Gastroesophageal sphincter (tissue), 4 donors: ENCODE measurements around the gene HIVEP3. TPM values are rescaled to one million over a fixed set of nuclear protein-coding genes. Genes with fewer than 3 reads are reported as not detected.

Experiments
- ATAC-seq: fragments of 150-250 bp; one replicate; pipeline ENCODE4 v1.9.1; 2016; ENCODE audit warnings: mild to moderate bottlenecking, moderate library complexity
- H3K27ac ChIP-seq, 4 donors: fragments of 200-600 bp; sonication (generic) in 3 of 4; 1 replicate in 3 of 4; 2 replicates in 1 of 4; pipeline ENCODE4 v1.5.1; 2016 to 2019
- H3K27me3 ChIP-seq: fragments of 200-600 bp; sonication (generic); one replicate; pipeline ENCODE4 v1.5.1; 2019
- H3K36me3 ChIP-seq, 2 donors: fragments of 200-600 bp; sonication (generic); one replicate each; pipeline ENCODE4 v1.5.1; 2019; ENCODE audit warnings: control low read depth in 1 of 2
- H3K4me1 ChIP-seq, 3 donors: fragments of 200-600 bp; sonication (generic); 1 replicate in 2 of 3; 2 replicates in 1 of 3; pipeline ENCODE4 v1.5.1; 2016 to 2019; ENCODE audit warnings: control low read depth in 2 of 3
- H3K4me3 ChIP-seq, 2 donors: fragments of 200-600 bp; sonication (generic); one replicate each; pipeline ENCODE4 v1.5.1; 2019; ENCODE audit warnings: mild to moderate bottlenecking in 1 of 2, moderate library complexity in 1 of 2
- H3K9me3 ChIP-seq, 3 donors: fragments of 200-600 bp; sonication (generic); one replicate each; pipeline ENCODE4 v1.5.1; 2017 to 2019; ENCODE audit warnings: control low read depth in 2 of 3
- EP300 ChIP-seq: sonication (generic); formaldehyde crosslinking; IDR thresholded peaks from one replicate; pipeline ENCODE4 v1.6.1; 2017; ENCODE audit warnings: antibody characterized with exemption, mild to moderate bottlenecking
- POLR2A ChIP-seq, 2 donors: fragments of 450-650 bp; IDR thresholded peaks; one replicate each; pipeline ENCODE4 v1.6.1; 2017; ENCODE audit warnings: antibody characterized with exemption in 2 of 2, mild to moderate bottlenecking in 2 of 2, moderate library complexity in 1 of 2
- POLR2AphosphoS5 ChIP-seq: sonication (generic); formaldehyde crosslinking; IDR thresholded peaks from one replicate; pipeline ENCODE4 v1.6.1; 2017; ENCODE audit warnings: antibody characterized with exemption
- WGBS, 2 donors: methylation state at CpG; one replicate each; pipeline ENCODE4 v1.1.5; 2018; ENCODE audit warnings: low coverage in 1 of 2; 5-methylcytosine and 5-hydroxymethylcytosine counted together
- total RNA-seq, 4 donors: library from RNA; depleted of rRNA; stranded (reverse); fragments of >200 nt; gene quantifications; one replicate each; pipeline ENCODE4 v1.1.0, GENCODE V29; 2016
- TF ChIP-seq, protein P1 (sequence below), 4 experiments: fragments of 200-600 bp in 2 of 4; fragments of 450-650 bp in 2 of 4; sonication (generic) in 1 of 4; IDR thresholded peaks; one replicate each; pipeline ENCODE4 v1.5.1; 2017 to 2019; ENCODE audit warnings: antibody characterized with exemption in 4 of 4, mild to moderate bottlenecking in 2 of 4, moderate library complexity in 2 of 4

HIVEP3 gene
- total RNA-seq, 4 donors from 2014 or later = 1.9 to 3.8 (median 2.8) TPM

DNA sequence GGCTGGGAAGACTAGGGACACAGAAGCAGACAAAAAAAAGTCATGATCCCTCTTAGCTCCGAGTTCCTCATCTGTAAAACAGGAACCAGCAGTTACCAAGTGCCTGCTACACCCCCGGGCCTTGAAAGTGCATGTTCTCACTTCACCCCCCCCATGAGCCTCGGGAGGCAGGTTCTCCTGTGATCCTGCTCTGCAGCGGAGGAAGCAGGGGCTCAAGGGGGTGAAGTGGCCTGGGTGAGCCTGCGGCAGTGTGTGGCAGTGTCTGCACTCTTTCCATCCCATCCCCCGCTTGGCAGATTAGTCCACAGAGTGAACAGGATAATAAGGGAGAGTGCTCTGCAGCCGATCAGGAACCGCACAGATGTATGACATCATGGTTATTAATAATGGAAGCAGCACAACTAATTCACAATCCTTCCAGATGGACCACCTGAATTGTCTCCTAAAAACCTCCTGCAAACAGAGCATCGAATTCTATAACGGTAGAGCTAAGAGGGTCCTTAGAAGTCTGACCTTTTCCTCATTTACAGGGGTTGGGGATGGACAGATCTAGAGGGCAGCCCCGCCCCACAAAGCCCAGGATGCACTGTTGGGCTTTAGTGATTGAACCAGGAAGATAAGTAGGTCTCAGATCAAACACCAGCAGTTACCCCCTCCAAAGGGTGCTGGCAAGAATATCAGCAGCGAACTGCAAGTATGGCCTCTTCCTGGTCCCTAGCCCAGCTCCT lies 260.1 kb downstream of the HIVEP3 start:
- H3K9me3 ChIP-seq = no peaks in the 10 kb centered on the region
- no peaks in the 10 kb centered on the region for H3K27me3 ChIP-seq
- TF ChIP-seq POLR2AphosphoS5 (no peak), EP300 (no peak)
- TF ChIP-seq, protein P1, sequence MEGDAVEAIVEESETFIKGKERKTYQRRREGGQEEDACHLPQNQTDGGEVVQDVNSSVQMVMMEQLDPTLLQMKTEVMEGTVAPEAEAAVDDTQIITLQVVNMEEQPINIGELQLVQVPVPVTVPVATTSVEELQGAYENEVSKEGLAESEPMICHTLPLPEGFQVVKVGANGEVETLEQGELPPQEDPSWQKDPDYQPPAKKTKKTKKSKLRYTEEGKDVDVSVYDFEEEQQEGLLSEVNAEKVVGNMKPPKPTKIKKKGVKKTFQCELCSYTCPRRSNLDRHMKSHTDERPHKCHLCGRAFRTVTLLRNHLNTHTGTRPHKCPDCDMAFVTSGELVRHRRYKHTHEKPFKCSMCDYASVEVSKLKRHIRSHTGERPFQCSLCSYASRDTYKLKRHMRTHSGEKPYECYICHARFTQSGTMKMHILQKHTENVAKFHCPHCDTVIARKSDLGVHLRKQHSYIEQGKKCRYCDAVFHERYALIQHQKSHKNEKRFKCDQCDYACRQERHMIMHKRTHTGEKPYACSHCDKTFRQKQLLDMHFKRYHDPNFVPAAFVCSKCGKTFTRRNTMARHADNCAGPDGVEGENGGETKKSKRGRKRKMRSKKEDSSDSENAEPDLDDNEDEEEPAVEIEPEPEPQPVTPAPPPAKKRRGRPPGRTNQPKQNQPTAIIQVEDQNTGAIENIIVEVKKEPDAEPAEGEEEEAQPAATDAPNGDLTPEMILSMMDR (IDR thresholded peaks at IDR 0.05) = no peak
- 84% methylated on average over 10 of the region's 12 CpGs; no CpG with 5 or more reads in 1 of the 2 donors for WGBS, 2 donors
- peaks cover 3 to 24% (median 13%) of the 10 kb centered on the region in 3 donors for H3K4me1 ChIP-seq
- no peak for ATAC-seq
- H3K27ac ChIP-seq = no peak overlapping the region
- H3K4me3 ChIP-seq = no peak overlapping the region
- no peaks in the 10 kb centered on the region for H3K36me3 ChIP-seq

DNA sequence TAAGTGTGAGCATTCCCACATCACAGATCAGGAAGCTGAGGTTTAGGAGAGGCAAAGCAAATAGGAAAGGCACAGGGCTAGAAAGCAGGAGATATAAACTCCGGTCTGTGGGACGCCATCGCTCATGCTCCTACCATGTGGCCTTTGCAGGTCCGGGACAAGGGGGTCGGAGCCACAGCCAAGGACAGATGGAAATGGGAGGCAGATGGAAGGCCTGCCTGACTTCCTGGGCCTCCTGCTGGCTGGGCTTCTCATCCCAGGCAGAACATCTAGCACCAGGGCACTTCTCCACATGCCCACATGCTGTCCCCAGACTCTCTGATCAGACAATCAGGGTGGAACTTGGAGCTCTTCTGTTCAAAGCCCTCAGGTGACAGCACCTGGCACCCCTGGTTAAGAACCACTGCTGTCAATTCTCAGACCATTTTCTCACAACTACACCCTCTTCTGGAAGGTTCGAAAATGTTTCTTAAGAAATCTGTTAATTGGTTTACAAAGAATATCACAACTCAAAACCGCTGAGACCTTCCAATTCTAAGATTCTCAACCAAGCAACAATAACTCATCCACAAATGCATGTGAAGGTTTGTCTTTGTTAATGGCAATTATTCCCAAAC lies 260.9 kb downstream of the HIVEP3 start:
- no peak overlapping the region for H3K4me3 ChIP-seq
- H3K27ac ChIP-seq = no peak overlapping the region
- H3K36me3 ChIP-seq = no peaks in the 10 kb centered on the region
- 85 to 97% methylated on average over 2 to 7 of the region's 7 CpGs for WGBS, 2 donors
- no peaks in the 10 kb centered on the region for H3K27me3 ChIP-seq
- TF ChIP-seq, protein P1 (IDR thresholded peaks at IDR 0.05) = no peak
- TF ChIP-seq EP300 (no peak), POLR2A (IDR thresholded peaks at IDR 0.05) (no peak), POLR2AphosphoS5 (no peak)
- no peaks in the 10 kb centered on the region for H3K9me3 ChIP-seq
- peaks cover 3 to 20% (median 12%) of the 10 kb centered on the region in 3 donors for H3K4me1 ChIP-seq
- no peak for ATAC-seq

DNA sequence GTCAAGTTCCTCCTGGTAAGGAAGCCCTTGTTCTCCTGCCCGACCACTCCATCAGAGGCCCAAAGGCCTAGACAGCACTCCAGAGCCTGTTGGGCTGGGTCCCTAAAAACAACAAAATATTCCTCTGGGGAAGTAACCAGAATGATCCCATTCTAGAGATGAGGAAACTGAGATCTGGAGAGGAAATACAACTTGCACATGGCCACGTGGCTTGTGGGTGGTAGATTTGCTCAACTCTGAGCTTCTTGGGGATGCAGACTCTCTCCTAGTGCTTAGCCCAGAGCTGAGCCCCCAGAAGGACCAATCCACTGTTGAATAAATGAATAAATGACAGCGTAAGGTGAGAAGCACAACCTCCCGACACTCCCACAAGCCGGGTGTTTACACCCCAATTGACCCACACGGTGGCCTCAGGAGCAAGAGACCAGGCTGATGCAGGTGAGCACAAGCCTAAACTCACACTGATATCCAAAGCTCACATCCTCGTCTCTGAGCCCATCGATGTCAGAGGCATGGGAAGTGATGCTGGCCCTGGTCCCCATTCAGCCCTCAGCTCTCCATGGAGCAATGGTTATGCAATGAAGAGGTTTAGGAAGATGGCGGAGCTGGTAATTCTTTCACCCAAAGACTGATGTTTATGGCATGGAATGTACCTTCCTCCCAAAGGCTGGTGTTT lies 261.8 kb downstream of the HIVEP3 start:
- no peak for ATAC-seq
- H3K4me3 ChIP-seq = no peak overlapping the region
- no peaks in the 10 kb centered on the region for H3K27me3 ChIP-seq
- H3K4me1 ChIP-seq = peaks cover 3 to 15% (median 10%) of the 10 kb centered on the region in 3 donors
- TF ChIP-seq POLR2AphosphoS5 (no peak), EP300 (no peak), POLR2A (IDR thresholded peaks at IDR 0.05) (no peak)
- TF ChIP-seq, protein P1 (IDR thresholded peaks at IDR 0.05) = no peak
- H3K9me3 ChIP-seq = no peaks in the 10 kb centered on the region
- no peaks in the 10 kb centered on the region for H3K36me3 ChIP-seq
- H3K27ac ChIP-seq = no peak overlapping the region
- WGBS, 2 donors = 81 to 100% methylated on average over 6 of the region's 9 CpGs

DNA sequence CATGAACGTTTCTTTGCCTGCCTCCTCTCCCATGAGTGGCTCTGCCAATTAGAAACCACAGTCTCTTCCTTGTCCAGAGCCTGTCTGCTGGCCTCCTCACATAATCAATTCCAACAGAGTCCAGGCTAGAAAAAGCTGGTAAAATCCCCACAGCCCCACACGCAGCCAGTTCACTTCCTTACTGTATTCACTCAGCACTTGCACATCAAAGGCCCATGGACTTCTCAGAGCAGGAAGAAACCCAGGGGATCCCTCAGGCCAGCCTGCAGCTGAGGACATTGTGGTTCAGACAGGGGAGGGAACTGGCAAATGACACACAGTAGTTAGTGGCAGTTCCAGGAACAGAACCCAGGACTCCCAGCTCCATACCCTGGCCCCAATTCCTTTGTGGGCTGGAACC lies 262.7 kb downstream of the HIVEP3 start:
- no peaks in the 10 kb centered on the region for H3K9me3 ChIP-seq
- no peaks in the 10 kb centered on the region for H3K36me3 ChIP-seq
- 18 to 50% methylated on average over 1 of the region's 2 CpGs for WGBS, 2 donors
- no peaks in the 10 kb centered on the region for H3K27me3 ChIP-seq
- H3K4me1 ChIP-seq = peaks cover 0 to 7% (median 3%) of the 10 kb centered on the region in 3 donors
- no peak overlapping the region for H3K4me3 ChIP-seq
- no peak for ATAC-seq
- no peak overlapping the region for H3K27ac ChIP-seq
- no peak for TF ChIP-seq EP300
- no peak for TF ChIP-seq POLR2A (IDR thresholded peaks at IDR 0.05)
- TF ChIP-seq POLR2AphosphoS5 = no peak
- TF ChIP-seq, protein P1 (IDR thresholded peaks at IDR 0.05) = no peak
